CD4-positive, alpha-beta T cell (primary cell): Measurements from ENCODE around the gene IGF2BP3. TPM values are rescaled to one million over a fixed set of nuclear protein-coding genes. Genes with fewer than 3 reads are reported as not detected.

ENCODE experiments used
- ATAC-seq: fragments of 200-7000 bp; cut with Tn5 transposase; one replicate; pipeline ENCODE4 v1.10.0; 2022; ENCODE audit warnings: mild to moderate bottlenecking; ENCODE audit not compliant: poor library complexity
- CTCF ChIA-PET: fragments of 350-600 bp; sonication (Branson Sonifier 250); formaldehyde crosslinking; loops from one replicate; lab custom pipeline; 2021; ENCODE audit warnings: antibody characterized with exemption, inconsistent platforms; lab: Charles Lee
- POLR2A ChIA-PET: fragments of 350-600 bp; sonication (Branson Sonifier 250); formaldehyde crosslinking; loops from one replicate; lab custom pipeline; 2021; ENCODE audit warnings: antibody characterized with exemption, inconsistent platforms; lab: Charles Lee
- DNase-seq, 14 experiments: peaks; one replicate each; pipeline ENCODE4 v3.0.0-alpha.2; 2013 to 2020; ENCODE audit warnings: mixed read lengths in 2 of 14
- H3K27ac ChIP-seq, 2 donors: one replicate each; pipeline versions ENCODE4 v1.5.1 to v1.7.0; 2013; ENCODE audit warnings: low read length in 2 of 2, low read depth in 1 of 2, mild to moderate bottlenecking in 1 of 2
- H3K27me3 ChIP-seq, 2 experiments: 1 replicate in 1 of 2; 2 replicates in 1 of 2; pipeline versions ENCODE4 v1.6.1 to v1.7.0; 2013; ENCODE audit warnings: low read length in 2 of 2, control low read depth in 1 of 2, mild to moderate bottlenecking in 1 of 2, moderate library complexity in 1 of 2; ENCODE audit not compliant: insufficient read depth in 2 of 2, control insufficient read depth in 1 of 2
- H3K36me3 ChIP-seq: one replicate; pipeline ENCODE4 v1.6.1; 2013; ENCODE audit warnings: low read length, control low read depth; ENCODE audit not compliant: insufficient read depth
- H3K4me1 ChIP-seq: one replicate; pipeline ENCODE4 v1.6.1; 2013; ENCODE audit warnings: low read length, control low read depth; ENCODE audit not compliant: insufficient read depth
- H3K4me3 ChIP-seq: one replicate; pipeline ENCODE4 v1.5.1; 2013; ENCODE audit warnings: mild to moderate bottlenecking, low read length, moderate library complexity
- H3K9me3 ChIP-seq, 2 experiments: 1 replicate in 1 of 2; 2 replicates in 1 of 2; pipeline versions ENCODE4 v1.6.1 to v1.7.0; 2013; ENCODE audit warnings: low read length in 2 of 2, mild to moderate bottlenecking in 2 of 2, control low read depth in 1 of 2, moderate library complexity in 1 of 2; ENCODE audit not compliant: control insufficient read depth in 1 of 2, insufficient read depth in 1 of 2
- H3K27ac Mint-ChIP-seq: one replicate; pipeline ENCODE4 v1.8.0; 2020; ENCODE audit warnings: mixed read lengths
- H3K27me3 Mint-ChIP-seq: one replicate; pipeline ENCODE4 v1.8.0; 2021; ENCODE audit warnings: mixed read lengths
- H3K36me3 Mint-ChIP-seq: one replicate; pipeline ENCODE4 v1.8.0; 2021; ENCODE audit warnings: low read depth, mixed read lengths
- H3K4me1 Mint-ChIP-seq: one replicate; pipeline ENCODE4 v1.8.0; 2021; ENCODE audit warnings: low read depth, mixed read lengths
- H3K4me3 Mint-ChIP-seq: one replicate; pipeline ENCODE4 v1.8.0; 2020; ENCODE audit warnings: mild to moderate bottlenecking, mixed read lengths
- H3K9me3 Mint-ChIP-seq: one replicate; pipeline ENCODE4 v1.8.0; 2020; ENCODE audit warnings: mixed read lengths
- intact Hi-C, 2 experiments: fragments of 100-400 bp; cut with DNase I in 1 of 2; cut with micrococcal nuclease in 1 of 2; formaldehyde crosslinking; loops; one replicate each; pipeline versions ENCODE4 v1.15.1 to v1.9.0; 2023 to 2025; cut with DNase I, micrococcal nuclease
- total RNA-seq, 174 experiments: library from RNA in 2 of 174; stranded (reverse) in 2 of 174; gene quantifications; one replicate each; pipeline ENCODE4 v1.2.3 and lab custom pipeline; 2021 to 2026
- TF ChIP-seq, protein P1 (sequence below): fragments of 200-600 bp; IDR thresholded peaks from one replicate; pipeline ENCODE4 v1.8.0; 2022; ENCODE audit warnings: antibody characterized with exemption, mild to moderate bottlenecking

Gene IGF2BP3
- total RNA-seq, 2 experiments from 2014 or later, result not detected

DNA sequence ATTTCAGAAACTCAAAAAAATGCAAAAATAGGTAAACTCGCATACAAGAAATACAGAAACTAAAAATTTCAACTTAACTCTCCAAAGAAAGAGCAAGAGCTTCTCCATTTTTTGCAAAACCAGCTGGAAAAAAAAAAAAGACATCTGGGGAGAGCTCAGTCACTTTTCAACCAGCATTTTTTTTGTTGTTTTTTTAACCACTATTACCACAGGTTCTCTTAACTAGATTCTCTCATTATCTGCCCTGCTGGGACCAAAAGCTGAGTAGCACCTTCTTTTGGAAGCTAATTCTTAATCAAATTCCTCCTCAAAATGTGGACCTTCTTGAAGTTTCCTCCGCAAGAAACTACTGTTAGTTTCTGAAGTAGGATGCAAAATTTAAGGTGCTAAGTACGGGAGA, 14.2 kb downstream of the IGF2BP3 start:
- peaks cover 7 to 50% of the 10 kb centered on the region in 2 experiments for H3K27me3 ChIP-seq
- Mint-ChIP-seq H3K36me3 (no peaks in the 10 kb centered on the region), H3K27ac (no peak overlapping the region), H3K4me3 (no peak overlapping the region), H3K9me3 (no peaks in the 10 kb centered on the region), H3K4me1 (no peaks in the 10 kb centered on the region), H3K27me3 (peaks cover 49% of the 10 kb centered on the region)
- no peaks in the 10 kb centered on the region for H3K4me1 ChIP-seq
- ATAC-seq, result no peak
- no peak overlapping the region for H3K27ac ChIP-seq
- ChIA-PET POLR2A (no interaction called here), CTCF (no interaction called here)
- no peak for DNase-seq
- intact Hi-C loops, result no loop called here
- TF ChIP-seq, protein P1, sequence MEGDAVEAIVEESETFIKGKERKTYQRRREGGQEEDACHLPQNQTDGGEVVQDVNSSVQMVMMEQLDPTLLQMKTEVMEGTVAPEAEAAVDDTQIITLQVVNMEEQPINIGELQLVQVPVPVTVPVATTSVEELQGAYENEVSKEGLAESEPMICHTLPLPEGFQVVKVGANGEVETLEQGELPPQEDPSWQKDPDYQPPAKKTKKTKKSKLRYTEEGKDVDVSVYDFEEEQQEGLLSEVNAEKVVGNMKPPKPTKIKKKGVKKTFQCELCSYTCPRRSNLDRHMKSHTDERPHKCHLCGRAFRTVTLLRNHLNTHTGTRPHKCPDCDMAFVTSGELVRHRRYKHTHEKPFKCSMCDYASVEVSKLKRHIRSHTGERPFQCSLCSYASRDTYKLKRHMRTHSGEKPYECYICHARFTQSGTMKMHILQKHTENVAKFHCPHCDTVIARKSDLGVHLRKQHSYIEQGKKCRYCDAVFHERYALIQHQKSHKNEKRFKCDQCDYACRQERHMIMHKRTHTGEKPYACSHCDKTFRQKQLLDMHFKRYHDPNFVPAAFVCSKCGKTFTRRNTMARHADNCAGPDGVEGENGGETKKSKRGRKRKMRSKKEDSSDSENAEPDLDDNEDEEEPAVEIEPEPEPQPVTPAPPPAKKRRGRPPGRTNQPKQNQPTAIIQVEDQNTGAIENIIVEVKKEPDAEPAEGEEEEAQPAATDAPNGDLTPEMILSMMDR, result no peak
- no peaks in the 10 kb centered on the region for H3K36me3 ChIP-seq
- H3K4me3 ChIP-seq, result no peak overlapping the region
- no peaks in the 10 kb centered on the region for H3K9me3 ChIP-seq

DNA sequence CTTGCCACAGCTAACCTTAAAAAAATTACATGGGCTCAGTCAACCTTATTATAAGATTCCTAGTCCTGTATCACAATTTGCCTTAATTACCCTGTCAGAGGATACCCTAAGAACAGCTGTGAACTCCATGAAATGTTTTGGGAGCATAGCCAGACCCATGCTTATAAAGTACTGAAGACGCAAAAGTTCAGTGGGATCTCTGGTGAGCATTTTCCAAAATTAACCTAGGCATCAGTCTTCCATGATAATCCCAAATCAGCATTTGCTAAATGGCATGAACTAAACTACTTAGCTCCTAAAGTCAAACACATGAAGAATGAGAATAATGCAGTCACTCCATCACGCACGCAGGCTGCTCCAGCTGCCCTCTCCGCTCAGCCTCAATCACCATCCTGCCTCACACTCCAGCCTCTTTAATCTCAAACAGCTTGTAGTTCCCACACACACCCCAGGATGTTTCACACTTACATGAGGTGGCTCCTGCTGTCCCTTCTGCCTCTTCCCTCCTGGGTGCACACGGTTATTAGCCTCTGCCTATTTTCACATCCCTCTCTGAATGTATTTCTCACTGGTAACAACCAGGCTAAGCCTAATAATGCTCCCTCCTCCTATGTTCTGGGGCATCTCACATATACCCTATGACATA, 15.3 kb downstream of the IGF2BP3 start:
- H3K9me3 Mint-ChIP-seq, result no peaks in the 10 kb centered on the region

DNA sequence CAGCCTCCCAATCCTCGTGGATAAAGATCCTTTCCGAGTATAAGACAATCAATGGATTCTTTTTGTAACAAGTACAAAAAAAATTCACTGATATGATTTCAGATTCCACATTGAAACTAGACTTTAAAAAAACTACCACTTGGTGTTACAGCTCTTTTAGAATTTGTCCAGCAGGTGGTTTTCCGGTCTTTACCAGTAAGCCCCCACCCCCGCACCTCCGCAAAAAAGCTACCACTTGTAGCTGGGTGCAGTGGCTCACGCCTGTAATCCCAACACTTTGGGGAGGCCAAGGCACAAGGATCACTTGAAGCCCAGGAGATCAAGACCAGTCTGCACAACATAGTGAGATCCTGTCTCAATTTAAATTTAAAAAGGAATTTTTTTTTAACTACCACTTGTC, 19.8 kb downstream of the IGF2BP3 start:
- no peaks in the 10 kb centered on the region for H3K9me3 Mint-ChIP-seq
- ATAC-seq, result no peak
- no peak for DNase-seq
- Histone ChIP-seq H3K4me1 (no peaks in the 10 kb centered on the region), H3K27ac (no peak overlapping the region), H3K27me3 (peaks cover 3 to 10% of the 10 kb centered on the region in 2 experiments), H3K36me3 (no peaks in the 10 kb centered on the region), H3K4me3 (no peak overlapping the region), H3K9me3 (no peaks in the 10 kb centered on the region)
- TF ChIP-seq, protein P1, result no peak
- intact Hi-C loops, result no loop called here
- ChIA-PET CTCF (no interaction called here), POLR2A (no interaction called here)
- H3K4me1 Mint-ChIP-seq, result no peaks in the 10 kb centered on the region
- peaks cover 55% of the 10 kb centered on the region for H3K27me3 Mint-ChIP-seq
- H3K36me3 Mint-ChIP-seq, result no peaks in the 10 kb centered on the region
- no peak overlapping the region for H3K4me3 Mint-ChIP-seq
- no peak overlapping the region for H3K27ac Mint-ChIP-seq

More for the DNA sequence above, 15.3 kb downstream of the IGF2BP3 start:
- POLR2A ChIA-PET, result no interaction called here
- Mint-ChIP-seq H3K4me1 (no peaks in the 10 kb centered on the region), H3K36me3 (no peaks in the 10 kb centered on the region), H3K4me3 (no peak overlapping the region), H3K27me3 (peaks cover 56% of the 10 kb centered on the region), H3K27ac (no peak overlapping the region)
- DNase-seq, result no peak
- ATAC-seq, result no peak
- Histone ChIP-seq H3K36me3 (no peaks in the 10 kb centered on the region), H3K4me3 (no peak overlapping the region), H3K9me3 (no peaks in the 10 kb centered on the region), H3K4me1 (no peaks in the 10 kb centered on the region), H3K27me3 (peaks cover 4 to 39% of the 10 kb centered on the region in 2 experiments), H3K27ac (no peak overlapping the region)
- CTCF ChIA-PET, result no interaction called here
- TF ChIP-seq, protein P1, result no peak
- intact Hi-C loops, result no loop called here
